IMR-90 (cell line): ENCODE data around the gene ZNF600. TPM values are rescaled to one million over a fixed set of nuclear protein-coding genes. Genes with fewer than 3 reads are reported as not detected.

Experiments used
- ATAC-seq: fragments of 200-7000 bp; cut with Tn5 transposase; 2 replicates; pipeline ENCODE4 v1.9.1; 2020; ENCODE audit warnings: low read depth, mild to moderate bottlenecking, moderate library complexity
- BruUV-seq: library from RNA; stranded (reverse); fragments of 400-500 nt; replicated peaks from 2 replicates; lab custom pipeline; 2021; lab: Mats Ljungman, UMichigan
- CTCF ChIA-PET: fragments of 300-600 bp; formaldehyde crosslinking; extraction: SDS; loops from one replicate; lab custom pipeline; 2021; ENCODE audit warnings: antibody characterized with exemption; lab: Yijun Ruan, JAX
- POLR2A ChIA-PET: fragments of 300-600 bp; sonication (Branson Sonifier 250); formaldehyde crosslinking; loops from one replicate; lab custom pipeline; 2022; ENCODE audit warnings: antibody characterized with exemption; ENCODE audit not compliant: unreplicated experiment; lab: Charles Lee
- DNase-seq: peaks from one replicate; pipeline ENCODE4 v3.0.0; 2013
- H2AFZ ChIP-seq: replicated peaks from 2 replicates; pipeline ENCODE3; 2013; ENCODE audit warnings: low read length, mild to moderate bottlenecking; ENCODE audit not compliant: poor library complexity
- H2AK5ac ChIP-seq: 2 replicates; pipeline ENCODE4 v1.6.1; 2013; ENCODE audit warnings: low read depth, low read length, inconsistent platforms
- H2AK9ac ChIP-seq: replicated peaks from 2 replicates; pipeline ENCODE3; 2013; ENCODE audit warnings: mild to moderate bottlenecking, low read depth, low read length, moderate library complexity; ENCODE audit not compliant: poor library complexity
- H2BK120ac ChIP-seq: 2 replicates; pipeline ENCODE4 v1.6.1; 2013; ENCODE audit warnings: low read depth, low read length, inconsistent platforms
- H2BK15ac ChIP-seq: 3 replicates; pipeline ENCODE4 v1.6.1; 2013; ENCODE audit warnings: low read depth, low read length, inconsistent platforms
- H2BK20ac ChIP-seq: 2 replicates; pipeline ENCODE4 v1.6.1; 2013; ENCODE audit warnings: low read depth, mild to moderate bottlenecking, inconsistent platforms, low read length, moderate library complexity
- H2BK5ac ChIP-seq: 2 replicates; pipeline ENCODE4 v1.6.1; 2013; ENCODE audit warnings: mild to moderate bottlenecking, low read depth, low read length, inconsistent platforms; ENCODE audit not compliant: poor library complexity, severe bottlenecking
- H3K14ac ChIP-seq: replicated peaks from 2 replicates; pipeline ENCODE4 v1.6.1; 2013; ENCODE audit warnings: low read depth, low read length, inconsistent platforms
- H3K18ac ChIP-seq: 2 replicates; pipeline ENCODE4 v1.6.1; 2013; ENCODE audit warnings: low read depth, low read length, control low read depth
- H3K23ac ChIP-seq: 2 replicates; pipeline ENCODE4 v1.6.1; 2013; ENCODE audit warnings: low read depth, low read length, inconsistent platforms
- H3K27ac ChIP-seq: 2 replicates; pipeline ENCODE4 v1.5.1; 2013; ENCODE audit warnings: mild to moderate bottlenecking, control low read depth, low read length; ENCODE audit not compliant: insufficient read depth
- H3K27me3 ChIP-seq: 2 replicates; pipeline ENCODE4 v1.6.1; 2013; ENCODE audit warnings: low read length; ENCODE audit not compliant: control insufficient read depth, insufficient read depth
- H3K36me3 ChIP-seq: 2 replicates; pipeline ENCODE4 v1.6.1; 2013; ENCODE audit warnings: low read length, mixed read lengths; ENCODE audit not compliant: control insufficient read depth, insufficient read depth
- H3K4ac ChIP-seq: 2 replicates; pipeline ENCODE4 v1.6.1; 2013; ENCODE audit warnings: low read depth, low read length, inconsistent platforms
- H3K4me1 ChIP-seq: 2 replicates; pipeline ENCODE4 v1.6.1; 2013; ENCODE audit warnings: low read length, mixed read lengths; ENCODE audit not compliant: control insufficient read depth, insufficient read depth
- H3K4me2 ChIP-seq: 2 replicates; pipeline ENCODE4 v1.6.1; 2013; ENCODE audit warnings: low read depth, mild to moderate bottlenecking, control low read depth, low read length, moderate library complexity
- H3K4me3 ChIP-seq: 2 replicates; pipeline ENCODE4 v1.5.1; 2013; ENCODE audit warnings: low read depth, mild to moderate bottlenecking, control low read depth, low read length, moderate library complexity; ENCODE audit not compliant: insufficient read depth
- H3K56ac ChIP-seq: 2 replicates; pipeline ENCODE4 v1.6.1; 2013; ENCODE audit warnings: low read length, inconsistent platforms; ENCODE audit not compliant: insufficient read depth; ENCODE audit errors: extremely low read depth
- H3K79me1 ChIP-seq, 2 experiments: 2 replicates each; pipeline ENCODE4 v1.6.1; 2013; ENCODE audit warnings: low read length in 2 of 2, inconsistent platforms in 1 of 2, low read depth in 1 of 2
- H3K9ac ChIP-seq: 2 replicates; pipeline ENCODE4 v1.6.1; 2013; ENCODE audit warnings: low read depth, low read length, control low read depth
- H3K9me1 ChIP-seq: 2 replicates; pipeline ENCODE4 v1.6.1; 2013; ENCODE audit warnings: low read length, inconsistent platforms; ENCODE audit not compliant: insufficient read depth
- H3K9me3 ChIP-seq: 2 replicates; pipeline ENCODE4 v1.6.1; 2013; ENCODE audit warnings: low read length; ENCODE audit not compliant: control insufficient read depth, insufficient read depth
- H4K20me1 ChIP-seq: 2 replicates; pipeline ENCODE4 v1.6.1; 2013; ENCODE audit warnings: low read length, inconsistent platforms; ENCODE audit not compliant: insufficient read depth
- H4K5ac ChIP-seq: 2 replicates; pipeline ENCODE4 v1.6.1; 2013; ENCODE audit warnings: mild to moderate bottlenecking, low read depth, low read length, control low read depth
- H4K8ac ChIP-seq, 2 experiments: 2 replicates each; pipeline ENCODE4 v1.6.1; 2013; ENCODE audit warnings: low read depth in 2 of 2, low read length in 2 of 2, control low read depth in 1 of 2, inconsistent platforms in 1 of 2
- H4K91ac ChIP-seq: 2 replicates; pipeline ENCODE4 v1.6.1; 2013; ENCODE audit warnings: low read depth, low read length, inconsistent platforms; ENCODE audit not compliant: insufficient read depth
- BHLHE40 ChIP-seq: fragments of 150-350 bp; IDR thresholded peaks from 2 replicates; pipeline ENCODE4 v1.6.1; 2016; ENCODE audit warnings: mild to moderate bottlenecking, low read depth, low read length
- CEBPB ChIP-seq: IDR thresholded peaks from 2 replicates; pipeline ENCODE4 v1.6.1; 2012; ENCODE audit warnings: low read depth, low read length, improper control_type of control experiment
- CHD1 ChIP-seq: IDR thresholded peaks from 2 replicates; pipeline ENCODE4 v1.6.1; 2012; ENCODE audit warnings: low read depth, low read length, improper control_type of control experiment
- FOS ChIP-seq: fragments of 150-350 bp; IDR thresholded peaks from 2 replicates; pipeline ENCODE4 v1.6.1; 2016; ENCODE audit warnings: low read depth, low read length
- MAFK ChIP-seq: IDR thresholded peaks from 2 replicates; pipeline ENCODE4 v1.6.1; 2012; ENCODE audit warnings: low read depth, low read length, improper control_type of control experiment
- MAZ ChIP-seq: IDR thresholded peaks from 2 replicates; pipeline ENCODE4 v1.6.1; 2012; ENCODE audit warnings: low read depth, mild to moderate bottlenecking, low read length, improper control_type of control experiment, moderate library complexity, borderline replicate concordance
- MXI1 ChIP-seq: IDR thresholded peaks from 2 replicates; pipeline ENCODE4 v1.6.1; 2012; ENCODE audit warnings: low read depth, mild to moderate bottlenecking, low read length, moderate library complexity, borderline replicate concordance
- NFE2L2 ChIP-seq: fragments of 150-350 bp; IDR thresholded peaks from 2 replicates; pipeline ENCODE4 v1.6.1; 2016; ENCODE audit warnings: low read depth, mild to moderate bottlenecking, low read length
- POLR2A ChIP-seq: IDR thresholded peaks from 2 replicates; pipeline ENCODE4 v1.6.1; 2012; ENCODE audit warnings: mild to moderate bottlenecking, low read depth, low read length
- RAD21 ChIP-seq: IDR thresholded peaks from 2 replicates; pipeline ENCODE4 v1.6.1; 2012; ENCODE audit warnings: low read length, improper control_type of control experiment
- RCOR1 ChIP-seq: IDR thresholded peaks from 2 replicates; pipeline ENCODE4 v1.6.1; 2012; ENCODE audit warnings: mild to moderate bottlenecking, low read length, improper control_type of control experiment; ENCODE audit not compliant: insufficient replicate concordance
- RFX5 ChIP-seq: IDR thresholded peaks from 2 replicates; pipeline ENCODE4 v1.8.0; 2012; ENCODE audit warnings: low read depth, mild to moderate bottlenecking, low read length, moderate library complexity
- SMC3 ChIP-seq: fragments of 150-350 bp; IDR thresholded peaks from 2 replicates; pipeline ENCODE4 v1.6.1; 2016; ENCODE audit warnings: low read depth, mild to moderate bottlenecking, antibody characterized with exemption, low read length, moderate library complexity
- WGBS, 2 experiments: methylation state at CpG; one replicate each; pipeline versions ENCODE4 v1.1.5 to v1.1.7; 2013; ENCODE audit warnings: missing lambda C conversion rate in 2 of 2; ENCODE audit not compliant: insufficient read length in 1 of 2; ENCODE audit errors: extremely low coverage in 2 of 2; 5-methylcytosine and 5-hydroxymethylcytosine counted together
- dilution Hi-C: fragments of 300-500 bp; cut with HindIII; formaldehyde crosslinking; loops from one replicate; pipeline ENCODE4 v1.14.3; 2018; ENCODE audit warnings: low sequenced_read_pairs; ENCODE audit not compliant: unreplicated experiment
- in situ Hi-C: fragments of 300-500 bp; cut with MboI; formaldehyde crosslinking; loops from 3 replicates; pipeline ENCODE4 v1.14.3; 2019; ENCODE audit warnings: low sequenced_read_pairs, inconsistent platforms, mixed read lengths
- intact Hi-C: fragments of 100-400 bp; cut with micrococcal nuclease; formaldehyde crosslinking; loops from 2 replicates; pipeline ENCODE4 v1.10.0; 2022
- polyA plus RNA-seq, 3 experiments: library from polyadenylated mRNA; depleted of rRNA; stranded (reverse); fragments of >200 nt; gene quantifications; 2 replicates each; pipeline ENCODE4 v1.2.3, GENCODE V29; 2012; ENCODE audit warnings: low replicate concordance in 1 of 3
- total RNA-seq: library from RNA; depleted of rRNA; stranded (reverse); fragments of >200 nt; gene quantifications from 2 replicates; pipeline ENCODE4 v1.2.3, GENCODE V29; 2012
- TF ChIP-seq, protein P1 (sequence below): fragments of 150-350 bp; IDR thresholded peaks from 2 replicates; pipeline ENCODE4 v1.6.1; 2017; ENCODE audit warnings: mild to moderate bottlenecking, antibody characterized with exemption, low read length, low read depth
- TF ChIP-seq, protein P2 (sequence below): conservative IDR thresholded peaks from 2 replicates; pipeline ENCODE4 v1.5.1; 2012; ENCODE audit warnings: mild to moderate bottlenecking, low read depth, low read length, improper control_type of control experiment
- TF ChIP-seq, protein P3 (sequence below): fragments of 150-350 bp; IDR thresholded peaks from 2 replicates; pipeline ENCODE4 v1.6.1; 2016; ENCODE audit warnings: low read depth, mild to moderate bottlenecking, low read length, moderate library complexity, borderline replicate concordance

The ZNF600 gene
- total and polyA plus RNA-seq, 2 of the 4 experiments (the other 2 are of a cell fraction): 4.0 to 4.1 TPM

DNA sequence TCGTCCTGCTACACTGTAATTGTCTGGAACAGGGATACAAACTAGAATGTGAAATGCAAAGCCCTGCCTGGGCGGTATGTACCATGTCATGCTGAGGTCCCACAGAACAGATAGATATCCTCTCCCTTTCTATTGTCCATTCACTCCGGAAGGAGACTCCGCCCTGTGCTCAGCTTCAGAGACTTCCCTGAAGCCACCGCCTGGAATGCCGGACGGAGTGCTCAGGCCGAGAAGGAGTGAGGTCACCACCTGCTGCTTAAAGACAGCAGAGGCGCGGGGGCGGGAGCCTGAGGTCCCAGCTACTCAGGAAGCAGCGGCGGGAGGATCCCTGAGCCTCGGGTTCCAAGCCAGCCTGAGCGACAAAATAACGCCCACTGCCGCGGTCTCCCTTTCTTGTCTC is 50.9 kb downstream of the ZNF600 start:
- H3K36me3 ChIP-seq: no peaks in the 10 kb centered on the region
- no CpG with 5 or more reads among the region's 18 CpGs for WGBS, 2 experiments
- H4K91ac ChIP-seq: no peak overlapping the region
- in situ Hi-C loops (no loop called here), dilution Hi-C loops (no loop called here), intact Hi-C loops (no loop called here)
- H2AK5ac ChIP-seq: no peak overlapping the region; the same call in 1 of the 2 replicates
- H3K23ac ChIP-seq: no peak overlapping the region
- no peak overlapping the region for H3K9ac ChIP-seq
- no peak overlapping the region for H2BK20ac ChIP-seq
- TF ChIP-seq, protein P1, sequence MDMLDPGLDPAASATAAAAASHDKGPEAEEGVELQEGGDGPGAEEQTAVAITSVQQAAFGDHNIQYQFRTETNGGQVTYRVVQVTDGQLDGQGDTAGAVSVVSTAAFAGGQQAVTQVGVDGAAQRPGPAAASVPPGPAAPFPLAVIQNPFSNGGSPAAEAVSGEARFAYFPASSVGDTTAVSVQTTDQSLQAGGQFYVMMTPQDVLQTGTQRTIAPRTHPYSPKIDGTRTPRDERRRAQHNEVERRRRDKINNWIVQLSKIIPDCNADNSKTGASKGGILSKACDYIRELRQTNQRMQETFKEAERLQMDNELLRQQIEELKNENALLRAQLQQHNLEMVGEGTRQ: no peak
- TF ChIP-seq, protein P2, sequence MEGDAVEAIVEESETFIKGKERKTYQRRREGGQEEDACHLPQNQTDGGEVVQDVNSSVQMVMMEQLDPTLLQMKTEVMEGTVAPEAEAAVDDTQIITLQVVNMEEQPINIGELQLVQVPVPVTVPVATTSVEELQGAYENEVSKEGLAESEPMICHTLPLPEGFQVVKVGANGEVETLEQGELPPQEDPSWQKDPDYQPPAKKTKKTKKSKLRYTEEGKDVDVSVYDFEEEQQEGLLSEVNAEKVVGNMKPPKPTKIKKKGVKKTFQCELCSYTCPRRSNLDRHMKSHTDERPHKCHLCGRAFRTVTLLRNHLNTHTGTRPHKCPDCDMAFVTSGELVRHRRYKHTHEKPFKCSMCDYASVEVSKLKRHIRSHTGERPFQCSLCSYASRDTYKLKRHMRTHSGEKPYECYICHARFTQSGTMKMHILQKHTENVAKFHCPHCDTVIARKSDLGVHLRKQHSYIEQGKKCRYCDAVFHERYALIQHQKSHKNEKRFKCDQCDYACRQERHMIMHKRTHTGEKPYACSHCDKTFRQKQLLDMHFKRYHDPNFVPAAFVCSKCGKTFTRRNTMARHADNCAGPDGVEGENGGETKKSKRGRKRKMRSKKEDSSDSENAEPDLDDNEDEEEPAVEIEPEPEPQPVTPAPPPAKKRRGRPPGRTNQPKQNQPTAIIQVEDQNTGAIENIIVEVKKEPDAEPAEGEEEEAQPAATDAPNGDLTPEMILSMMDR: no peak
- TF ChIP-seq MXI1: no peak
- TF ChIP-seq, protein P3, sequence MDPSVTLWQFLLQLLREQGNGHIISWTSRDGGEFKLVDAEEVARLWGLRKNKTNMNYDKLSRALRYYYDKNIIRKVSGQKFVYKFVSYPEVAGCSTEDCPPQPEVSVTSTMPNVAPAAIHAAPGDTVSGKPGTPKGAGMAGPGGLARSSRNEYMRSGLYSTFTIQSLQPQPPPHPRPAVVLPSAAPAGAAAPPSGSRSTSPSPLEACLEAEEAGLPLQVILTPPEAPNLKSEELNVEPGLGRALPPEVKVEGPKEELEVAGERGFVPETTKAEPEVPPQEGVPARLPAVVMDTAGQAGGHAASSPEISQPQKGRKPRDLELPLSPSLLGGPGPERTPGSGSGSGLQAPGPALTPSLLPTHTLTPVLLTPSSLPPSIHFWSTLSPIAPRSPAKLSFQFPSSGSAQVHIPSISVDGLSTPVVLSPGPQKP: no peak
- no peak for TF ChIP-seq RFX5
- no peak for TF ChIP-seq MAZ
- TF ChIP-seq RAD21: no peak
- no peak for TF ChIP-seq CEBPB
- TF ChIP-seq BHLHE40: no peak
- no peak for TF ChIP-seq NFE2L2
- no peak for TF ChIP-seq POLR2A
- no peak for TF ChIP-seq CHD1
- TF ChIP-seq FOS: no peak
- TF ChIP-seq SMC3: no peak
- TF ChIP-seq RCOR1: no peak
- no peak for TF ChIP-seq MAFK
- ChIA-PET POLR2A (no interaction called here), CTCF (no interaction called here)
- no peak overlapping the region for H3K18ac ChIP-seq
- H2AK9ac ChIP-seq: no peak overlapping the region
- no peak overlapping the region for H3K4me2 ChIP-seq
- no peak overlapping the region for H2BK15ac ChIP-seq
- ATAC-seq (no peak), DNase-seq (no peak)
- no TSS peak for BruUV-seq
- H3K4me3 ChIP-seq: no peak overlapping the region
- H3K4me1 ChIP-seq: no peaks in the 10 kb centered on the region; the same call in 1 of the 2 replicates
- H2BK5ac ChIP-seq: peak overlapping the region; percentile 49
- no peak overlapping the region for H2BK120ac ChIP-seq
- H4K20me1 ChIP-seq: no peaks in the 10 kb centered on the region
- peaks cover 4% of the 10 kb centered on the region; the same call in 1 of the 2 replicates for H3K9me1 ChIP-seq
- H4K5ac ChIP-seq: peak overlapping the region; percentile 3; the same call in 1 of the 2 replicates
- no peak overlapping the region; the same call in 1 of the 2 replicates for H3K27ac ChIP-seq
- no peak overlapping the region for H3K56ac ChIP-seq
- H3K79me1 ChIP-seq: peaks cover 8 to 24% of the 10 kb centered on the region in 2 experiments; a peak in 3 of 4 replicates
- H4K8ac ChIP-seq: peak overlapping the region; percentile 77 to 90; a peak in 3 of 4 replicates
- H2AFZ ChIP-seq: peak overlapping the region; percentile 72
- H3K9me3 ChIP-seq: no peaks in the 10 kb centered on the region
- no peaks in the 10 kb centered on the region for H3K27me3 ChIP-seq
- H3K4ac ChIP-seq: no peak overlapping the region
- no peak overlapping the region for H3K14ac ChIP-seq
